ENCODE data around the gene CACNA1G. TPM values are rescaled to one million over a fixed set of nuclear protein-coding genes. Genes with fewer than 3 reads are reported as not detected.

Gene CACNA1G
- total RNA-seq, 2 donors from 2014 or later: 0.07 to 0.14 TPM

DNA sequence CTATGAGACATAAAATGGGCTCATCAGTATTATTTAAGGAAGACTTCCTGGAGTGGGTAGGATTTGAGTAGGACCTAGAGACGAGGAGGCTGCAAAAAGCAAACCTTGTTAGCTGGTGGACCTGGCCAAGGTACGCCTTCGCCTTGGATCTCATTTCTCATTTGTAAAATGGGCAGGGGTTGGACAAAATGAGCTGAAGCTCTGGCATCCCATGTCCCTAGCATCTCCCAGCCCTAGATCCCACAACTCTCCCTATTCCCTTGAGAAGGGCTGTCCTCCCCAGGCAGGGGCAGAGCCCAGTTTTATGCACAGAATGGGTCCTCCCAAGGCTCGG is 13.8 kb upstream of the CACNA1G start:
- DNase-seq (no peak), ATAC-seq (replicated peaks in 1 of 2) (no peak)
- H3K9me3 Mint-ChIP-seq: no peaks in the 10 kb centered on the region
- H3K27ac Mint-ChIP-seq: no peak overlapping the region
- H3K27me3 Mint-ChIP-seq (ENCODE audit: low read depth): peaks cover 20% of the 10 kb centered on the region
- H3K36me3 Mint-ChIP-seq (ENCODE audit: insufficient read depth in 2 of 2): no peaks in the 10 kb centered on the region
- H3K4me3 Mint-ChIP-seq: peak overlapping the region; percentile 68 to 91
- H3K4me1 Mint-ChIP-seq (ENCODE audit: low read depth): peaks cover 19% of the 10 kb centered on the region

DNA sequence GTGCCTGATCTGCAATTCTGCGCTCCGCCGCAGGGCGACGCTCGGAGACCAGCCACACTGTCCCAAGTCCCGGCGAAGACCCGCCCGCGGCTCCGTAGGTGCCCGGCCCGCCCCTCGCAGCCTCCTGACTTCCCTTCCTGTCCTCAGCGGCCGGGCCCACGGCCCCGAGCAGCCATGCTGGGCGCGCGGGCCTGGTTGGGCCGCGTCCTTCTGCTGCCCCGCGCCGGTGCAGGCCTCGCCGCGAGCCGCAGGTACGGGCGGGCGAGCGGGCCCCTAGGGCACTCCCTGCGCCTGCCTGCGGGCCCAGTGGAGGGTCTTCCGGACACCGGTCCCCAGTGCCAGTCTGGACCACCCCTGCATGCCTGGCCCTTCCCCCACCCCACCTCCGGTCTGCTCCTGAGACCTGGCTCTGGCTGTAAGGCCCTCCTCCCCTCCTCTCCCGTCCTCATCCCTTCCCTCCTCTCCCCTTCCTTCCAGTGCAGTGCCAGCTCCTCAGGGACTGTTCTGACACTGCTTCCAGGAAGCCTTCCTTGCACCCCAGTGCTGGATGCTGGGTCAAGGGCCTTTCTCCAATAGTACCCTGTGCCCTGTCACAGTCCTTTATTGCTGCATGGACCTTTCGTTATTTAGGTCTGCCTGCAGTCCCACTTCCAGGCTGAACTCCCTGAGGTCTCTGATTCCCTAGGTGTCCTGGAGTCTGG is 13.3 kb upstream of the CACNA1G start, which contains the start of gene SPATA20:
TSS of gene SPATA20 (plus strand) at position 140 of the 701 bp plus-strand sequence. CDS start at position 175, 35 bp downstream.
- no peaks in the 10 kb centered on the region for H3K36me3 Mint-ChIP-seq (ENCODE audit: insufficient read depth in 2 of 2)
- H3K9me3 Mint-ChIP-seq: no peaks in the 10 kb centered on the region
- H3K27ac Mint-ChIP-seq: no peak within 1 kb of the TSS
- peaks cover 16% of the 10 kb centered on the region for H3K4me1 Mint-ChIP-seq (ENCODE audit: low read depth)
- H3K4me3 Mint-ChIP-seq: peak within 1 kb of the TSS; percentile 68 to 91
- H3K27me3 Mint-ChIP-seq (ENCODE audit: low read depth): peaks cover 20% of the 10 kb centered on the region
- ATAC-seq (replicated peaks in 1 of 2) (peak; percentile 93 to 94), DNase-seq (peak; percentile 91 to 94)

DNA sequence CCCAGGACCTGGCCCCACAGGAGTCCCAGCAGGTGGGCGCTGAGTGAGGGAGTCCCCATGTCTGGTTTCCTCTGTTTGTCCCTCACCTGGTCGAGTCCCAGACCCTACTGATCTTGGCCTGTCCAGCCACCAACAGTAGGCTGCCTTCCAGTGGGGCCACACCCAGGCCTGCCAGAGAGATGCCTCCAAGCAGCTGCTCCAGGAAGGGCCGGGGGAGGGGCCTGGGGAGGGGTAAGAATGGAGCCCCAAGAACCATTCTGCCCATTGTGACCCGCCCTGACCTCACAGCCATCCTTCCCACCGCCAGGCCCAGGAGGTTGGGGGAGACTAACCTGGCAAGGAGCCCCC is 12.8 kb upstream of the CACNA1G start:
- peaks cover 11% of the 10 kb centered on the region for H3K4me1 Mint-ChIP-seq (ENCODE audit: low read depth)
- no peak overlapping the region for H3K27ac Mint-ChIP-seq

DNA sequence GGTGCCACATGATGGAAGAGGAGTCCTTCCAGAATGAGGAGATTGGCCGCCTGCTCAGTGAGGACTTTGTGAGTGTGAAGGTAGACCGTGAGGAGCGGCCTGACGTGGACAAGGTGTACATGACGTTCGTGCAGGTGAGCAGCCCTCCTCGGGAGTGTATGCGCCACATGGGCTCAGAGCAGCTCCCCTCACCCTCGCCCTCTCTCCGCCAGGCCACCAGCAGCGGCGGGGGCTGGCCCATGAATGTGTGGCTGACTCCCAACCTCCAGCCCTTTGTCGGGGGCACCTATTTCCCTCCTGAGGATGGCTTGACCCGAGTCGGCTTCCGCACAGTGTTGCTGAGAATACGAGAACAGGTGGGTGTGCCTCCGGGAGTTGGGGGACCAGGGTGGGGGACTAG is 11.7 kb upstream of the CACNA1G start:
- peaks cover 20% of the 10 kb centered on the region for H3K27me3 Mint-ChIP-seq (ENCODE audit: low read depth)
- DNase-seq: no peak
- H3K4me1 Mint-ChIP-seq (ENCODE audit: low read depth): peaks cover 11% of the 10 kb centered on the region
- H3K36me3 Mint-ChIP-seq (ENCODE audit: insufficient read depth in 2 of 2): no peaks in the 10 kb centered on the region
- H3K9me3 Mint-ChIP-seq: no peaks in the 10 kb centered on the region
- H3K27ac Mint-ChIP-seq: no peak overlapping the region
- ATAC-seq (replicated peaks in 1 of 2): no peak
- H3K4me3 Mint-ChIP-seq: peak overlapping the region in 1 of 2 donors; percentile 91

More for the DNA sequence above, 12.8 kb upstream of the CACNA1G start:
- Mint-ChIP-seq H3K4me3 (peak overlapping the region; percentile 68 to 91), H3K9me3 (no peaks in the 10 kb centered on the region), H3K27me3 (ENCODE audit: low read depth) (peaks cover 20% of the 10 kb centered on the region), H3K36me3 (ENCODE audit: insufficient read depth in 2 of 2) (no peaks in the 10 kb centered on the region)
- ATAC-seq (replicated peaks in 1 of 2): no peak
- no peak for DNase-seq

DNA sequence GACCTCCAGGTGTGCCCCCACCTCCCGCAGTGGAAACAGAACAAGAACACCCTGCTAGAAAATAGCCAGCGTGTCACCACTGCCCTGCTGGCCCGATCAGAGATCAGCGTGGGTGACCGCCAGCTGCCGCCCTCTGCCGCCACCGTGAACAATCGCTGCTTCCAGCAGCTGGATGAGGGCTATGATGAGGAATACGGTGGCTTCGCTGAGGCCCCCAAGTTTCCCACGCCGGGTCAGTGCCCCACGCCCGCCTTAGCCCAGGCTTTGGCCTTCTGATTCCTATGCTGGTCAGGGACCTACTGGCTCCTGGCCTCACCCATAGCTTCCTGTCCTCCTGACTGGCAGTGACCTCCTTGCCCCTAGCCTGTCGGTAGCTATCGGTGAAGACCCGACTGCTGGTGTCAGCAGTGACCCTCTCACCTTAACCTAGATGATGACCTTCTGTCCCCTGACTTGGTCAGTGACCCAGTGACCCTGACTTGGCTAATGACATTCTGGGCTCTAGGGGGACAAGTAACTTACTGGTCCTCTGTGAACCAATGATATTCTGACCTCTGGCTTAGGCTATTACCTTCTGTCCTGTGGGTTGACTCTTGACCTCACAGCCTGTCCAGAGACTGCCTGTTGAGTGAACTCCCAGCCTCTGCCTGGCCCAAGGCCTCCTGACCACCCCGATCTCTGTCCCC is 11.1 kb upstream of the CACNA1G start:
- DNase-seq: no peak
- Mint-ChIP-seq H3K27ac (no peak overlapping the region), H3K9me3 (no peaks in the 10 kb centered on the region), H3K36me3 (ENCODE audit: insufficient read depth in 2 of 2) (no peaks in the 10 kb centered on the region), H3K4me3 (no peak overlapping the region), H3K4me1 (ENCODE audit: low read depth) (peaks cover 11% of the 10 kb centered on the region), H3K27me3 (ENCODE audit: low read depth) (peaks cover 17% of the 10 kb centered on the region)
- no peak for ATAC-seq (replicated peaks in 1 of 2)

DNA sequence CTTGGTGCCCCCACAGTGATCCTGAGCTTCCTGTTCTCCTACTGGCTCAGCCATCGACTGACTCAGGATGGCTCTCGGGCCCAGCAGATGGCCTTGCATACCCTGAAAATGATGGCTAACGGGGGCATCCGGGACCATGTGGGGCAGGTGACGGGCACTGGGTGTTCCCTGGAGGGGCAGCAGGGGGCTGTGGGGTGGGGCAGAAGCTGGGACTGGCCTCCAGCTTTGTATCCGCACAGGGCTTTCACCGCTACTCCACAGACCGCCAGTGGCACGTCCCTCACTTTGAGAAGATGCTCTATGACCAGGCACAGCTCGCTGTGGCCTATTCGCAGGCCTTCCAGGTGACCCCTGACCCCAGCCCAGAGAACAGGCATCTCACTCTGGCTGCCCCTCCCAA is 10.5 kb upstream of the CACNA1G start:
- Mint-ChIP-seq H3K27me3 (ENCODE audit: low read depth) (peaks cover 11% of the 10 kb centered on the region), H3K36me3 (ENCODE audit: insufficient read depth in 2 of 2) (no peaks in the 10 kb centered on the region), H3K4me3 (no peak overlapping the region), H3K4me1 (ENCODE audit: low read depth) (peaks cover 11% of the 10 kb centered on the region), H3K9me3 (no peaks in the 10 kb centered on the region), H3K27ac (no peak overlapping the region)
- ATAC-seq (replicated peaks in 1 of 2): no peak
- DNase-seq: no peak

DNA sequence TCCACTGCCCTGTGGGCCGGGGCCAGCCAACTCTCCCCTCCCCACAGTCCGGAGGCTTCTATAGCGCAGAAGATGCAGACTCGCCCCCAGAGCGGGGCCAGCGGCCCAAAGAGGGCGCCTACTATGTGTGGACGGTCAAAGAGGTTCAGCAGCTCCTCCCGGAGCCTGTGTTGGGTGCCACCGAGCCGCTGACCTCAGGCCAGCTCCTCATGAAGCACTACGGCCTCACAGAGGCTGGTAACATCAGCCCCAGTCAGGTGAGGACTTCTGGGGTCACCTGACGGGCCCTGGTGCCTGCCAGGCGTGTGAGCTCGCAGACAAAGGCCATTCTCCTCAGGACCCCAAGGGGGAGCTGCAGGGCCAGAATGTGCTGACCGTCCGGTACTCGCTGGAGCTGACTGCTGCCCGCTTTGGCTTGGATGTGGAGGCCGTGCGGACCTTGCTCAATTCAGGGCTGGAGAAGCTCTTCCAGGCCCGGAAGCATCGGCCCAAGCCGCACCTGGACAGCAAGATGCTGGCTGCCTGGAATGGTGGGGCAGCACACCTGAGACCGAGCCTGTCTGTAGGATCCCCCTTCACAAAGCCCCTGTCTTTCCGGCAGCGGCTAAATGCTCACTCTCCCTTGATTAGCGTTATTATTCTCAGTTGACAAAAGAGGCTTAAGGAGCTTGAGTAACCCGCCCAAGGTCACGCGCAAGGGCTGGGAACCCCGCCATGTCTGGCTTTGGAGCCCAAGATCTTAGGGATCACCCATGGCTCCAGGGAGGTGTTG is 9.7 kb upstream of the CACNA1G start:
- DNase-seq (no peak), ATAC-seq (replicated peaks in 1 of 2) (no peak)
- Mint-ChIP-seq H3K4me3 (no peak overlapping the region), H3K27ac (no peak overlapping the region), H3K4me1 (ENCODE audit: low read depth) (peaks cover 11% of the 10 kb centered on the region), H3K9me3 (no peaks in the 10 kb centered on the region), H3K36me3 (ENCODE audit: insufficient read depth in 2 of 2) (no peaks in the 10 kb centered on the region), H3K27me3 (ENCODE audit: low read depth) (peaks cover 6% of the 10 kb centered on the region)

DNA sequence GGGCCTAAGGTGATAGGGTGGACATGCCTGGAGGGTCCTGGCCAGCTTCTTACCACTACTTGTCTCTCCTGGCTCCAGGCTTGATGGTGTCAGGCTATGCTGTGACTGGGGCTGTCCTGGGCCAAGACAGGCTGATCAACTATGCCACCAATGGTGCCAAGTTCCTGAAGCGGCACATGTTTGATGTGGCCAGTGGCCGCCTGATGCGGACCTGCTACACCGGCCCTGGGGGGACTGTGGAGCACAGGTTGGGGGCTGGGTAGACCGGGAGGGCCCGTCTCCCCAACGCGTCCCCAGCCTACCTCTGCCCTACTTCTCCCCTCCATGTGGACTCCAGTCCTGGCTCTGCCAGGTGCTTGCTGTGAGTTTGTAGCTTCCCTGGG is 9.1 kb upstream of the CACNA1G start:
- H3K27me3 Mint-ChIP-seq (ENCODE audit: low read depth): peaks cover under 1% of the 10 kb centered on the region
- ATAC-seq (replicated peaks in 1 of 2) (no peak), DNase-seq (no peak)
- no peak overlapping the region for H3K27ac Mint-ChIP-seq
- no peak overlapping the region for H3K4me3 Mint-ChIP-seq
- peaks cover 11% of the 10 kb centered on the region for H3K4me1 Mint-ChIP-seq (ENCODE audit: low read depth)
- no peaks in the 10 kb centered on the region for H3K36me3 Mint-ChIP-seq (ENCODE audit: insufficient read depth in 2 of 2)
- no peaks in the 10 kb centered on the region for H3K9me3 Mint-ChIP-seq

DNA sequence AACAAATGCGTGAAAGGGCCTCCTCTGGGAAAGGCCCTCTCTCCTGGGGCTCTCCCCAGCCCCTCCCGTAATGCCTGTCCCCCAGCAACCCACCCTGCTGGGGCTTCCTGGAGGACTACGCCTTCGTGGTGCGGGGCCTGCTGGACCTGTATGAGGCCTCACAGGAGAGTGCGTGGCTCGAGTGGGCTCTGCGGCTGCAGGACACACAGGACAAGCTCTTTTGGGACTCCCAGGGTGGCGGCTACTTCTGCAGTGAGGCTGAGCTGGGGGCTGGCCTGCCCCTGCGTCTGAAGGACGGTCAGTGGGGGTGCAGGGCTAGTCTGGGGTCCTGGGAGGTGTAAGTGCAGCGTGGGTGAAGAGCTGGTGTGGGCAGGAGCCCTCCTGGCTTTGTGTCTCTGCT is 8.6 kb upstream of the CACNA1G start:
- no peak overlapping the region for H3K4me3 Mint-ChIP-seq
- peaks cover 7% of the 10 kb centered on the region for H3K4me1 Mint-ChIP-seq (ENCODE audit: low read depth)
- no peak overlapping the region for H3K27ac Mint-ChIP-seq

DNA sequence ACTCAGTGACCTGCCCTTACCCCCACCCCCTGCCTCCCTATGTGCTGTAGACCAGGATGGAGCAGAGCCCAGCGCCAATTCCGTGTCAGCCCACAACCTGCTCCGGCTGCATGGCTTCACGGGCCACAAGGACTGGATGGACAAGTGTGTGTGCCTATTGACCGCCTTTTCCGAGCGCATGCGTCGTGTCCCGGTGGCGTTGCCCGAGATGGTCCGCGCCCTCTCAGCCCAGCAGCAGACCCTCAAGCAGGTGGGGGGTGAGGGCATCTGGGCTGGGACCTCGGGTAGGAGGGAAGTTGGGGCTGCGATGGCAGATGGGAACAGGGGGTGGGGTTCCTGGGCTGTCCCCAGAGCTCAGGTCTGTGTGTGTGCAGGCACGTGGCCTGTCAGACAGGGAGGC is 6.3 kb upstream of the CACNA1G start:
- no peak overlapping the region for H3K27ac Mint-ChIP-seq
- H3K9me3 Mint-ChIP-seq: no peaks in the 10 kb centered on the region
- H3K36me3 Mint-ChIP-seq (ENCODE audit: insufficient read depth in 2 of 2): no peaks in the 10 kb centered on the region
- peaks cover 6% of the 10 kb centered on the region for H3K4me1 Mint-ChIP-seq (ENCODE audit: low read depth)
- H3K4me3 Mint-ChIP-seq: no peak overlapping the region
- DNase-seq (no peak), ATAC-seq (replicated peaks in 1 of 2) (no peak)
- peaks cover 15% of the 10 kb centered on the region for H3K27me3 Mint-ChIP-seq (ENCODE audit: low read depth)

More for the DNA sequence above, 8.6 kb upstream of the CACNA1G start:
- ATAC-seq (replicated peaks in 1 of 2) (no peak), DNase-seq (no peak)
- Mint-ChIP-seq H3K9me3 (no peaks in the 10 kb centered on the region), H3K36me3 (ENCODE audit: insufficient read depth in 2 of 2) (no peaks in the 10 kb centered on the region), H3K27me3 (ENCODE audit: low read depth) (no peaks in the 10 kb centered on the region)

DNA sequence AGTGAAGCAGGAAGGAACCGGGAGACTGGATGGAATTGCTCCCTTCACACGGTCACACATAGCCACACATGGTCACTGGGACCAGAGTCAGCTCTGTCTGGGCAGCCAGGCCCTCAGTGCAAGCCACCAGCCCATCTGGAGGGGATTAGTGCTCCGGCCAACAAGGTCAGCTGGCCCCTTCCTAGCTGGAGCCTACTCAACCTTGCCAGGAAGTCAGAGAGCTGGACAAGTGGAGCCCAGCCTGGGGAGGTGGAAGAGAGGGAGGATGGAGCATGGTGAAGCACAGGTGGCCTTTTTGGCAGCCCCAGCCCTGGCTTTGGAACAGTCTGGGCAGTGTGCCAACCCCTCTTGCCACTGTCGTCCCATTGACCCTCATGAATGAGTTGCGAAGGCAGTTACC is 3.7 kb upstream of the CACNA1G start:
- H3K9me3 Mint-ChIP-seq: no peaks in the 10 kb centered on the region

DNA sequence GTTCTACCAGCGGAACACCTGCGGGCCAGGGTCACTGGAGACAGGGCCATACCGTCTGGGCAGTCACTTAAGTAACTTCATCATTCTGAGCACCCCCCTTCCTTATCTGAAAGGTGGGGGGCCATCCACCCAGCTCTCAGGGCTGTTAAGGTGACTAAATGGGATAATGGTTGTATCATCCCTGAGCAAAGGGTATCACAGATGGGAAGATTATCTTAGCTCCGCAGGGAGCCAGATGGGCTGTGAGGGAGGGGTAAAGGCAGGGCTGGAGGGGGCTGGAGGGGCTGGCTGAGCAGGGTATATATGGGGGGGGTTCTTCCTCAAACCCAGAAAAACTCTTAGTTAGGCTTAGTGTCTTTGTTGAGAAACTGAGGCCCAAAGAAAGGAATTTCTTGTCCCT is 2.9 kb upstream of the CACNA1G start:
- no peak overlapping the region for H3K4me3 Mint-ChIP-seq
- peaks cover 20% of the 10 kb centered on the region for H3K27me3 Mint-ChIP-seq (ENCODE audit: low read depth)
- H3K4me1 Mint-ChIP-seq (ENCODE audit: low read depth): peaks cover 15% of the 10 kb centered on the region
- ATAC-seq (replicated peaks in 1 of 2) (no peak), DNase-seq (no peak)
- no peak overlapping the region for H3K27ac Mint-ChIP-seq
- H3K9me3 Mint-ChIP-seq: no peaks in the 10 kb centered on the region
- no peaks in the 10 kb centered on the region for H3K36me3 Mint-ChIP-seq (ENCODE audit: insufficient read depth in 2 of 2)

More for the DNA sequence above, 3.7 kb upstream of the CACNA1G start:
- Mint-ChIP-seq H3K27me3 (ENCODE audit: low read depth) (peaks cover 15% of the 10 kb centered on the region), H3K4me1 (ENCODE audit: low read depth) (peaks cover 15% of the 10 kb centered on the region), H3K36me3 (ENCODE audit: insufficient read depth in 2 of 2) (no peaks in the 10 kb centered on the region), H3K4me3 (no peak overlapping the region), H3K27ac (no peak overlapping the region)
- DNase-seq: no peak
- no peak for ATAC-seq (replicated peaks in 1 of 2)

DNA sequence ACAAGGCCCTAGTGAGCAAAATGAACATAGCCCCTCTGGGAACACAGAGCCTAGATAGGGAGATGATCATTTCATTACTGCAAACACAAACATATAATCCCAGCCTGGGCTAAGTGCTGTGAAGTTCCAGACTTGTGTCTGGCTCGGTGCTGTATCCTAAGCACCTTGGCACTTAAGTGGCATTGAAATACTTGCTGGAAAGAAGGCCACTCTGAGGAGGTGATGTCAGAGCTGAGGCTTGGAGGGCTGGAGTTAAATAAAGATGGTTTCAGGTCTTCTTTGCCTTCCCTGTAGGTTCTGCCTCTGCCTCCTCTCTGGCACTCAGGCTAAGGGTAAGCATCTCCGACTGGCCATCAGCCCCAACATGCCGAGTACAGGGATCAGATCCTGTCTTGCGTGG is 2.4 kb upstream of the CACNA1G start:
- Mint-ChIP-seq H3K4me3 (peak overlapping the region in 1 of 2 donors; percentile 92), H3K4me1 (ENCODE audit: low read depth) (peaks cover 15% of the 10 kb centered on the region)
- no peak for DNase-seq

More for the DNA sequence above, 2.4 kb upstream of the CACNA1G start:
- Mint-ChIP-seq H3K9me3 (no peaks in the 10 kb centered on the region), H3K27ac (no peak overlapping the region), H3K27me3 (ENCODE audit: low read depth) (peaks cover 23% of the 10 kb centered on the region), H3K36me3 (ENCODE audit: insufficient read depth in 2 of 2) (no peaks in the 10 kb centered on the region)
- ATAC-seq (replicated peaks in 1 of 2): no peak
